ENCODE measurements around the gene EML1. TPM values are rescaled to one million over a fixed set of nuclear protein-coding genes. Genes with fewer than 3 reads are reported as not detected.

Gene EML1
- total RNA-seq, 1 donor from 2014 or later = 33.3 TPM

- intact Hi-C loops (cut with micrococcal nuclease) = no loop called here
- peaks cover 81% of the 10 kb centered on the region for H3K4me1 ChIP-seq
- no peaks in the 10 kb centered on the region for H3K36me3 ChIP-seq
- H3K27me3 ChIP-seq (ENCODE audit: low read depth) = no peaks in the 10 kb centered on the region
- no peak for TF ChIP-seq CTCF (IDR thresholded peaks at IDR 0.05; ENCODE audit: borderline replicate concordance)
- H3K4me3 ChIP-seq = peak overlapping the region; percentile 35
- DNase-seq = no peak
- H3K27ac ChIP-seq (replicated peaks) = peak overlapping the region; percentile 93
- no peaks in the 10 kb centered on the region for H3K9me3 ChIP-seq (replicated peaks)
These were observed 46.0 kb upstream of the EML1 start for GRCh38 chr14:99747167-99747566.

GRCh38 chr14:99747582-99748330 is 45.5 kb upstream of the EML1 start:
- TF ChIP-seq CTCF (IDR thresholded peaks at IDR 0.05; ENCODE audit: borderline replicate concordance) = no peak
- no peaks in the 10 kb centered on the region for H3K9me3 ChIP-seq (replicated peaks)
- intact Hi-C loops (cut with micrococcal nuclease) = no loop called here
- peaks cover 82% of the 10 kb centered on the region for H3K4me1 ChIP-seq
- no peaks in the 10 kb centered on the region for H3K27me3 ChIP-seq (ENCODE audit: low read depth)
- DNase-seq = peak; percentile 13
- H3K36me3 ChIP-seq = no peaks in the 10 kb centered on the region
- H3K4me3 ChIP-seq = peak overlapping the region; percentile 35
- peak overlapping the region; percentile 93 for H3K27ac ChIP-seq (replicated peaks)

GRCh38 chr14:99748529-99748928 is 44.7 kb upstream of the EML1 start:
- peaks cover 88% of the 10 kb centered on the region for H3K4me1 ChIP-seq
- H3K9me3 ChIP-seq (replicated peaks) = no peaks in the 10 kb centered on the region
- H3K27me3 ChIP-seq (ENCODE audit: low read depth) = no peaks in the 10 kb centered on the region
- no peak overlapping the region for H3K4me3 ChIP-seq
- intact Hi-C loops (cut with micrococcal nuclease) = no loop called here
- no peaks in the 10 kb centered on the region for H3K36me3 ChIP-seq
- DNase-seq = no peak
- H3K27ac ChIP-seq (replicated peaks) = peak overlapping the region; percentile 93
- TF ChIP-seq CTCF (IDR thresholded peaks at IDR 0.05; ENCODE audit: borderline replicate concordance) = no peak

GRCh38 chr14:99749142-99749541 is 44.1 kb upstream of the EML1 start:
- intact Hi-C loops (cut with micrococcal nuclease) = no loop called here
- DNase-seq = no peak
- Histone ChIP-seq H3K27me3 (ENCODE audit: low read depth) (no peaks in the 10 kb centered on the region), H3K27ac (replicated peaks) (peak overlapping the region; percentile 93), H3K4me3 (no peak overlapping the region), H3K36me3 (no peaks in the 10 kb centered on the region), H3K9me3 (replicated peaks) (no peaks in the 10 kb centered on the region), H3K4me1 (peaks cover 94% of the 10 kb centered on the region)
- TF ChIP-seq CTCF (IDR thresholded peaks at IDR 0.05; ENCODE audit: borderline replicate concordance) = no peak

GRCh38 chr14:99749763-99750715 is 43.2 kb upstream of the EML1 start:
- peak overlapping the region; percentile 93 for H3K27ac ChIP-seq (replicated peaks)
- H3K4me3 ChIP-seq = peak overlapping the region; percentile 28
- peak; percentile 17 for TF ChIP-seq CTCF (IDR thresholded peaks at IDR 0.05; ENCODE audit: borderline replicate concordance)
- peaks cover 94% of the 10 kb centered on the region for H3K4me1 ChIP-seq
- intact Hi-C loops (cut with micrococcal nuclease) = no loop called here
- no peaks in the 10 kb centered on the region for H3K9me3 ChIP-seq (replicated peaks)
- no peaks in the 10 kb centered on the region for H3K36me3 ChIP-seq
- DNase-seq = no peak
- H3K27me3 ChIP-seq (ENCODE audit: low read depth) = no peaks in the 10 kb centered on the region
